ENCODE measurements around the gene UTF1. TPM values are rescaled to one million over a fixed set of nuclear protein-coding genes. Genes with fewer than 3 reads are reported as not detected.

UTF1 gene
- total and polyA plus RNA-seq, 2 donors from 2014 or later, result not detected

- peaks cover 6% of the 10 kb centered on the region for H3K27me3 ChIP-seq (ENCODE audit: control insufficient read depth, insufficient read depth, low read length)
- TF ChIP-seq CTCF (IDR thresholded peaks at IDR 0.05; ENCODE audit: borderline replicate concordance, extremely low read depth, insufficient read depth), result no peak
These were observed 12.8 kb downstream of the UTF1 start for GRCh38 chr10:133242611-133243356.

GRCh38 chr10:133243593-133243992, 13.6 kb downstream of the UTF1 start:
- no peak for TF ChIP-seq CTCF (IDR thresholded peaks at IDR 0.05; ENCODE audit: borderline replicate concordance, extremely low read depth, insufficient read depth)
- H3K9me3 ChIP-seq (ENCODE audit: control insufficient read depth in 2 of 3, insufficient read depth in 1 of 3, low read length in 3 of 3), result no peaks in the 10 kb centered on the region
- no peak for FAIRE-seq
- DNase-seq, result no peak
- no peak overlapping the region for H3K27ac ChIP-seq (ENCODE audit: low read depth in 2 of 2, low read length in 2 of 2)
- intact Hi-C loops (cut with DNase I), result no loop called here
- no peak overlapping the region for H3K9ac ChIP-seq (ENCODE audit: low read length in 3 of 3)
- peaks cover 0 to 2% (median 0%) of the 10 kb centered on the region in 3 donors for H3K36me3 ChIP-seq (ENCODE audit: control insufficient read depth in 2 of 3, insufficient read depth in 3 of 3, low read length in 3 of 3)
- H3K4me3 ChIP-seq (ENCODE audit: low read length in 3 of 3), result no peak overlapping the region
- H3K27me3 ChIP-seq (ENCODE audit: control insufficient read depth, insufficient read depth, low read length), result peaks cover 6% of the 10 kb centered on the region
- peaks cover 0 to 4% (median 0%) of the 10 kb centered on the region in 3 donors for H3K4me1 ChIP-seq (ENCODE audit: control insufficient read depth in 2 of 3, insufficient read depth in 2 of 3, low read depth in 1 of 3, low read length in 3 of 3)

More at GRCh38 chr10:133242611-133243356, 12.8 kb downstream of the UTF1 start:
- H3K27ac ChIP-seq (ENCODE audit: low read depth in 2 of 2, low read length in 2 of 2), result no peak overlapping the region
- no peak overlapping the region for H3K4me3 ChIP-seq (ENCODE audit: low read length in 3 of 3)
- H3K36me3 ChIP-seq (ENCODE audit: control insufficient read depth in 2 of 3, insufficient read depth in 3 of 3, low read length in 3 of 3), result peaks cover 0 to 2% (median 0%) of the 10 kb centered on the region in 3 donors
- no peaks in the 10 kb centered on the region for H3K9me3 ChIP-seq (ENCODE audit: control insufficient read depth in 2 of 3, insufficient read depth in 1 of 3, low read length in 3 of 3)
- H3K4me1 ChIP-seq (ENCODE audit: control insufficient read depth in 2 of 3, insufficient read depth in 2 of 3, low read depth in 1 of 3, low read length in 3 of 3), result peaks cover 0 to 4% (median 0%) of the 10 kb centered on the region in 3 donors
- FAIRE-seq, result no peak
- H3K9ac ChIP-seq (ENCODE audit: low read length in 3 of 3), result no peak overlapping the region
- intact Hi-C loops (cut with DNase I), result no loop called here
- peak in 1 of 5 donors; percentile 47 for DNase-seq

GRCh38 chr10:133245439-133246235, 15.6 kb downstream of the UTF1 start:
- H3K9me3 ChIP-seq (ENCODE audit: control insufficient read depth in 2 of 3, insufficient read depth in 1 of 3, low read length in 3 of 3), result no peaks in the 10 kb centered on the region
- peaks cover 3% of the 10 kb centered on the region for H3K27me3 ChIP-seq (ENCODE audit: control insufficient read depth, insufficient read depth, low read length)
- peaks cover 0 to 2% (median 0%) of the 10 kb centered on the region in 3 donors for H3K36me3 ChIP-seq (ENCODE audit: control insufficient read depth in 2 of 3, insufficient read depth in 3 of 3, low read length in 3 of 3)
- TF ChIP-seq CTCF (IDR thresholded peaks at IDR 0.05; ENCODE audit: borderline replicate concordance, extremely low read depth, insufficient read depth), result no peak
- peak in 1 of 5 donors; percentile 11 for DNase-seq
- H3K4me3 ChIP-seq (ENCODE audit: low read length in 3 of 3), result no peak overlapping the region
- H3K9ac ChIP-seq (ENCODE audit: low read length in 3 of 3), result no peak overlapping the region
- H3K27ac ChIP-seq (ENCODE audit: low read depth in 2 of 2, low read length in 2 of 2), result no peak overlapping the region
- FAIRE-seq, result no peak
- peaks cover 0 to 4% (median 0%) of the 10 kb centered on the region in 3 donors for H3K4me1 ChIP-seq (ENCODE audit: control insufficient read depth in 2 of 3, insufficient read depth in 2 of 3, low read depth in 1 of 3, low read length in 3 of 3)
- intact Hi-C loops (cut with DNase I), result no loop called here

Measured in kidney (tissue), 14 donors.